Stromal cell of bone marrow (primary cell): ENCODE data around the gene RAB18.
"Not testable (repeated sequence)": the region's sequence is repeated elsewhere in the genome, so short reads cannot be mapped to it uniquely, and the experiment has no call there.

ENCODE experiments used
- DNase-seq: peaks from one replicate; pipeline ENCODE4 v3.0.0-alpha.2; 2012; ENCODE audit warnings: low read depth

Gene RAB18

DNA sequence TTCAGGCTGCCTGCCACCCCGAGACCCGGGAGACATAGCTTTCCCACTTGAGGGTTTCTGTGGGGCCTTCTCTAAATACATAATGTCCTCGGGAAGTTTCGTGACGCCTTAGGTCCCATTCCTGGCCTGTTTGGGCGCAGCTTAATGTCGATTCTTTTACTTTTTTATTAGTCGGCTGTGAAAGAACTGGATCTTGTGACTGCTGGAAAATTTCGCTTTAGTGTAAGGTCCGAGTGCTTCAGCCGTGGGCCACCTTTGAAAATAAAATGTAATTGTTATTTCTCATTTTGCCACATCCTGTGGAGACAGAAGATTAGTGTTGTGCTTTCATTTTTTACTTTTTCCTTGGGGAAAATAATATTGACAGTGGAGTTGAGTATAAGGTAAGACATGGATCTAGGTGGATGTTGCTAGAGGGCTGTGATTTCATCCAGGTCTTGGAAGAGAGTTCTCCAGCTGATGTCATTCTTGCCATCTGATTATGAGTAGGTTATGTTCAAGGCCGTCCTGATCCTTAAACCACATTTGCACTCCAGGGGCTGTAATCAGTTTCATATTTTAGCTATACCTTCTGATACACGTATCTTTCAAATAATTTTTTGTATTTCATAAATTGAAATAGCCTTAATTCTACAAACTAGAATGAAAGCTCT is 830 bp downstream of the RAB18 start:
- no peak for DNase-seq

GRCh38 chr10:27505537-27505936 is 1.4 kb downstream of the RAB18 start:
- not testable (repeated sequence) for DNase-seq

DNA sequence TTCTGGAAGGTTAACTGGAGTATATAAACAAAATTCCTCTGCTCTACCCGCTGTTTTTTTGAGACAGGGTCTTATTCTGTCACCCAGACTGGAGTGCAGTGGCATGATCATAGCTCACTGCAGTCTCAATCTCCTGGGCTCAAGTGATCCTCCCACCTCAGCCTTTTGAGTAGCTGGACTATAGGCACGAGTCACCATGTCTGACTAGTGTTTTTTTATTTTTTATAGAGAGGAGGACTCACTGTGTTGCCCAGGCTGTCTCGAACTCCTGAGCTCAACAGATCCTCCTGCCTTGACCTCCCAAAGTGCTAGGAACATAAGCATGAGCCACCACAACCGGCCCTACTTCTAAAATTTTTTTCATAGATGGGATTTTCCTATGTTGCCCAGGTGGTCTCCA is 2.2 kb downstream of the RAB18 start:
- DNase-seq = no peak

DNA sequence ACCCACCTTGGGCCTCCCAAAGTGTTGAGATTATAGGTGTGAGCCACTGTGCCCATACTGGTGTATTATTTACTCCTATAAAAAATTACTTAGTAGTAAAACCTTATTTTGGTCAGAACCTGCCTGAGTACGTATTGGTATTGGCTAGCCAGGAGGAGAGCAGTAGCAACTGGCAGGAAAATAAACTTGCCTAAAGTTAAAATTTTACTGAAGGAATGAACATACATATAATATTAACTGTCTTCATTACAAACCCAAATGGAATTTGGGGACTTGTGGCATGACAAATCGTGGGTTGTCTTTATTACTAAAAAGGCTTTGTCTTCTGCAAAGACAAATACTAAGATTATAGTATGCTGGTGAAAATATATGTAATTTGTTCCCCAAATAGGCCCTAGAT is 8.4 kb downstream of the RAB18 start:
- DNase-seq = no peak

- no peak for DNase-seq
These were observed 9.5 kb downstream of the RAB18 start for GRCh38 chr10:27513451-27514191.

DNA sequence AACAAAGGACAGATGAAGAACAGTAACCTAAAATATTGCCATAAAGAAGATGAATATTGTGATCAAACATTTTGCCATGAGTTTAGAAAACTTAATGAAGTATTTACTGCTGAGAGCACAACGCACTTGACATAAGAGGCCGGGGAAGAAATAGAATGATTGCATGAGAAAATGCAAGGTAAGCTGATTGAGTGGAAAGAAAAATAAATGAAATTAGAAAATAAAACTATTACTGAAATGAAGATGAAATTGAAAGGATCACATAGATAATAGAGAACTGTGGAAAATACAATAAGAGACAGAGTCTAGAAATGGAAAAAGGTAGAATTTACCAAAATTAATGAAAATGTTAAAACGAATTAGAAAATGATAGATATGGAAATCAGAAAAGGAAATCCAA is 10.1 kb downstream of the RAB18 start:
- DNase-seq = no peak

DNA sequence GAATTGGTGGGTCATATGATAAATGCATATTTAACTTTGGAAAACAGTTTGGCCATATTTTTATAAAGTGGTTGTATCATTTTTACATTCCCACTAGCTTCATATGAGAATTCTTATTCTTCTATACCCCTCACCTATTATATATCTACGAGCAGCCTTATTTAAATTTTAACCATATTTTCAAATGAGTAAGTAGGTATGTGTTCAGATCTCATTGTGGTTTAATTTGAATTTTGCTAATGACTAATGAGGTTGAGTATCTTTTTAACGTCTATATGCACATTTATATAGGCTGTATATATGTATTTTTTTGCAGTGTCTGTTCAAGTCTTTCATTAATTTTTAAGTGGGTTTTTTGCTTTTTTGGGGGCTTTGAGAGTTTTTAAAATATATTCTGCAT is 14.2 kb downstream of the RAB18 start:
- no peak for DNase-seq

DNA sequence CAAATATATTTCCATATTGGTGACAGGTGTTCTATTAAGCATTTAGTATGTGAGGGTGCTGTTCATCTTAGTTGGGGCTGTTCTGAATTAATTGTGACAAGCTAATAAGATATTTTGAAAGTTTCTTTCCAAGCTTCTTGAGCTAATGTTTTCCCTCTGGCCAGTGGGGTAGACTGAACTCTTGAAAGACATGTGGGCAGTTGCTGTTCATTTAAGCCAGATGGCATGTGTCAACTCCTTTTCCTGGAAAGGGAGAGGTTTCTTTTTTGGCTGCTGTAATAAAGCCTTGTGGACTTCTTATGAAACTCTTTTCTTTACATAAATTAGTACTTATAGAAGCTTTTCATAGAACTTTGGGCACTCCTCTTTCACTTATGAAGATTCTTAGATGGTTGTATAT is 21.7 kb downstream of the RAB18 start:
- peak; percentile 61 for DNase-seq

- DNase-seq = no peak
These were observed 22.1 kb downstream of the RAB18 start for GRCh38 chr10:27526242-27526641.

DNA sequence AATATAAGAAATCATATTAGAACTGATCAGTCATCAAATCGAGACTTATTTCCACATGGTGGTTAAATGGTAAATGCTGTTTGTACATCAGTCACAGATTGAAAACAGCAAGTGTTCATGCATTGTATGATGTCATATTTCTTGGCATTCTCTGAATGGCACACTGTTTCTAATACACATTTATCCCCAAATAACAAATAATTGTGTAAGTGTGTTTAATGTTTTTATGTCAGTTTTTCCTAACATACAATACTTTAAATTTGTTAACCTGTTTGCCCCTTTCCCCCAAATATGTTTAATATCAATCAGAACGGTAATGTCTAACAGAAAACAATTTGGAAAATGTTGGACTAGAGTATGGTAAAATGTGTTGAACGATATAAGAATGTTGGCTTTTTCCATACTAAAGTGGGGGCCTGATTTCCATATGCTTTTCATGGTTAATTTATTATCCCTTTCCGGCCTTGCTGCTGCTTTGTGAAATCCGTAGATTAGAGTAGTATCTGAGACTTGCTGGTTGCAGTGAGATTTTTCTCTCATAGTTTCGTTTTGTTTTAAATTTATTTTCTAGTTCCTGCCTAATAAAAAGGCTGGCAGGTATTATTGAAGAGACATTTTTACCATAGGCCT is 23.7 kb downstream of the RAB18 start:
- DNase-seq = no peak

DNA sequence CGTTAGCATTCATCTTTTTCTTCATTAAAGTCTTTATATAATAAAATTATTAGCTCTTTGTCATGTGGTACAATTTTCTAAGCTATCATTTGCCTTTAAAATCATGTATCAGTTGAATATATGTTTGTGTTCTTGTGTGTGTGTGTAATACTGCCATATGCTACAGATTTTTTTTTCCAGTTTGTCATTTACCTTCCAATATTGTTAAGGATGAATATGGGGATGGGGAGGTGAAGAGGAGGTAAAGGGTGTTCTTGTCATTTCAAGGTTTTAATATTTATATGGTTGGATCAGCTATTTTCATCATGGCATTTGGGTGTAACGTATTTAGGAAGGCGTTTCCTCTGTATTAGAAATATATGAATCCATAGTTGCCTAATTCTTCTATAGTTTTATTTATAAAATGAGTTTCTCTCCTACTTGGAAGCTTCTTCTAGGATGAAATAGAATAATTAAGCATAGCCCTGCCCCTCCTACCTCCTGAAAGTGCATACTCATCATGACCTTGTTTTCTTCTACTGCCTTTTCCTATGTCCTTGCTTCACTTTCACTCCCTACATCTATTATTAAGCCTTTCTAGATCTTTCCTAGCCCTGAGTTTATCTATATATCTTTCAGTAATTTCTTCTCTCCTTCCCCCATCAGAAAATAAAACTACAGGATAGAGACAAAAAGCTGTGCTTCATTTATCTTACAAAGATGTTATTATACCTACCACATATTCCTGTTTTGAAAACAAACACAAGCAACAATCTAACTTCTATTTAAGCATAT is 25.1 kb downstream of the RAB18 start:
- DNase-seq = peak; percentile 4

GRCh38 chr10:27530477-27530876 is 26.4 kb downstream of the RAB18 start:
- DNase-seq = no peak

DNA sequence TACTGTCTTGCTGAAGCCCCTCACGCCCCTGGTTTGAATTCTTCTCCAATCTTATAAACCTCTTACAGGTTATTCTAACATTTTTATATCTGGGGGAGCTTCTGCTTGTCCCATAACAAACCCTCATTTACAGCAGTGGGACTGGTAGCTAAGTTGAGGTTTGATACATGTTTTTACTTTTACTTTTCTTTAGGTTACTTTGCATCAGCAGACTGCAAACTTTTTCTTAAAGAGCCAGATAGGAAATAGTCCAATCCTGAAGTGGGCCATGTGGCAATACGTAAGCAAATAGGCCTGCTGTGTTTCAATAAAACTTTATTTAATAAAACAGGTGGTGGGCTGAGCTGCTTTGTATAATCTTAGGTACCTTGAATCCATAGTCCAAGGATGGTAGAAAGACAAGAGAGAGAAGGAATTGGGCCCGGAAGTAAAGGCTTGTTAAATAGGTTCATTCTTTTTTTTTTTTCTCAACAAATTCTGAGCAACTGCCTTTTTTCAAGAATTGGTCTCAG is 27.3 kb downstream of the RAB18 start:
- no peak for DNase-seq

GRCh38 chr10:27534161-27534700 is 30.1 kb downstream of the RAB18 start:
- DNase-seq = no peak

GRCh38 chr10:27535317-27535716 is 31.2 kb downstream of the RAB18 start:
- DNase-seq = no peak

GRCh38 chr10:27536437-27536836 is 32.3 kb downstream of the RAB18 start:
- DNase-seq = no peak

DNA sequence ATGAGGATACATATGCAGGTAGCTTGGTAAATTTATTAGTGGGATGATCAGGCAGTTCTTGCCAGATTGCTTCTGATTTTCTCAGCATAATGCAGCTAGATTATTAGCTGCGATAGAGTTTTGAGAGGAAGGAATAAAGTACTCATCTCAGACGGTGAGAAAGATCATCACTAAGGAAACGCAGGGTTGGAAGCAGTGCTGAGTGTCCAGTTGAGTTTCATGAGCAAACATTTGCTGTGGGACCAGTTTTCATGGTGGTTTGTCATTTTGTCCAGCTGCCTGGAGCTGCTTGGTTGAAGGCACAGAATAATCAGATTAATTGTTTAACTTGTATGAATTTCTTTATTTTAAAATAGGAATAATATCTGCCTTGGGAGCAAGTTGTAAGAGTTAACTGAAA is 33.1 kb downstream of the RAB18 start:
- no peak for DNase-seq

DNA sequence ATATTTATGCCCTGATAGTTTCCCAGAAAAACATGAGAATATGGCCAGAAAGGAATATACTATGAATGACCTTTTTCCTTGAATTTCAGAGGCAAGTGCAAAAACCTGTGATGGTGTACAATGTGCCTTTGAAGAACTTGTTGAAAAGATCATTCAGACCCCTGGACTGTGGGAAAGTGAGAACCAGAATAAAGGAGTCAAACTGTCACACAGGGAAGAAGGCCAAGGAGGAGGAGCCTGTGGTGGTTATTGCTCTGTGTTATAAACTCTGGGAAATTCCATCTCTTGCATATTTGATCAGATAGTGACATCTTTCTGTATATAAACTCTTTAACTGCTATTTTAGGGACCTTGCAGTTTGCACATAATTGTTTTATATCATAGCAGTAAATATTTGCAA is 33.7 kb downstream of the RAB18 start:
- no peak for DNase-seq

DNA sequence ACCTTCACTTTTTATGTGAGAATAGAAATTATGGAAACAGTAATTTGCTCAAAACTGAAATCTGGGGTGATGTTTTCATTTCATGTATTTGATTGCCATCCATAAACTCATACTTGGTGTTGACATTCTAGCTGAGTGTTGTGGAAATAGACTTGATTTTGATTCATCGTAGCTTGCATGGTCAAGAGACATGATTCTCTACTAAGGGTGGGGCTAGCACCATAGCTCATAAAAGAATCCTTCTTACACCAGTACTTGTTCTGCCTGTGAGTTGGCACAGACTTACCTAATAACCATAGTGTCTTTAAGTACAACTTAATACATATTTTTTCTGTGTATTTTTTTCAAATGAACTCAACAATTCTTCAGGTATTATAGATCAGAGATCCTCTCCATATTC is 36.6 kb downstream of the RAB18 start:
- DNase-seq = no peak

DNA sequence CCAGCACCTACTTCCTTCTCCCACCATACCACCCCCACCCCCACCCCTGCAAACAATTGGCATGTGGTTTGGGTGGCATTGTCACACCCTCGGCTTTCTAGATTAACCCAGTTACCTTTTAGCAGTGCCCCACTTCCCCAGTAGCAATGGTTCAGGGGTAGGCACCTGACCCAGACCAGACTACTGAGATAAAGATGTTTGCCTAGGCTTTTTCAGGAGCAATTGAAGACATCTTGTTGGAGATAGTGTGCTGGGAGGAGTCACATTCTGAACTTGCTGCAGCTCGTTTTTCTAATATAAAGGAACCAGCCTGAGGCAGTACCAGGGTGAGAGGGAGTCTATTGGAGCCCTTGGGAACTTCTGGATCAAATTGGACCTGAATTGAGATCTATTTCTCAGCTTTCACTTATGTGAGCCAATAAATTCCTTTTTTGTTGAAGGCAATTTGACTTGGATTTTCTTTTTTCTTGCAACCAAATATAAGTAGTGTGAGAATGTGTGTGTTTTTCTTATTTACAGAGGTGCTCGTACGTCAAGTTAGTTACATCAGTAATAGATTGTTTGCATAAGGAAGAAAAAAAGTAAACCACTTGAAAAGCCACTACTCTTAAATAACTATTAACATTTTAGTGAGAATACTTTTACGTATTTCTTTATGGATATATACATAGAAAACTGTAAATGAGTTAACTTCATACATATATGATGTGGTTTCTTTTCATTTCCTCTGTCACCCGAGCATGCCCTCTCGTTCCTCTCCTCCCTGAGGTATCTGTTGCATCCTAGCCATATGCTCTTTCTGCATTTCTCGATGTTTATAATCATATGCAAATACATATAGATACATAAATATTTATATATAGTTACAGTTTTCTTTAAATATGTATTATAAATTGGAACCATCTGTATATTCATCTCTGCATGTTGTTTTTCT is 38.0 kb downstream of the RAB18 start:
- DNase-seq = no peak

DNA sequence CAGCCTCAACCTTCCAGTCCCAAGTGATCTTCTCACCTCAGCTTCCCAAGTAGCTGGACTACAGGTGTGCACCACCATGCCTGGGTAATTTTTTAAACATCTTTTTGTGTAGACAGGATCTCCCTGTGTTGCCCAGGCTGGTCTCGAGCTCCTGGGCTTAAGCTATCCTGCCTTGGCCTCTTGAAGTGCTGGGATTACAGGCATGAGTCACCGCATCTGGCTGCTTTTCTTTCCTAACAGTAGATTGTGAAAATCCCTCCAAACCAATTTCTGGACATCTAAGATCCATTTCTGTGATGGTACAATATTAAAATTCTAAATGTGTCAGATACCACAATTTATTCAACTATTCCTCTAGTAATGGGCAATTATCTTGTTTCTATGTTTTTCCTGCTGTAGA is 38.7 kb downstream of the RAB18 start:
- peak; percentile 28 for DNase-seq
